CD14-positive monocyte (primary cell): Measurements from ENCODE around the gene RNF212. TPM values are rescaled to one million over a fixed set of nuclear protein-coding genes. Genes with fewer than 3 reads are reported as not detected.

Source experiments
- DNase-seq, 3 donors: peaks; one replicate each; pipeline ENCODE4 v3.0.0-alpha.2; 2011 to 2022
- H2AFZ ChIP-seq: 2 replicates; pipeline ENCODE4 v1.6.0; 2012; ENCODE audit warnings: mild to moderate bottlenecking, low read depth, low read length, inconsistent platforms; ENCODE audit not compliant: insufficient read depth, poor library complexity, severe bottlenecking
- H3K27ac ChIP-seq, 2 donors: 1 replicate in 1 of 2; 2 replicates in 1 of 2; pipeline ENCODE4 v1.5.1; 2012 to 2013; ENCODE audit warnings: low read length in 2 of 2, control low read depth in 1 of 2, inconsistent platforms in 1 of 2, low read depth in 1 of 2, mild to moderate bottlenecking in 1 of 2
- H3K27me3 ChIP-seq, 2 donors: one replicate each; pipeline versions ENCODE4 v1.6.0 to v1.6.1; 2011 to 2013; ENCODE audit warnings: low read length in 2 of 2; ENCODE audit not compliant: control insufficient read depth in 2 of 2, insufficient read depth in 2 of 2
- H3K36me3 ChIP-seq, 2 donors: replicated peaks in 1 of 2; 1 replicate in 1 of 2; 2 replicates in 1 of 2; pipeline versions ENCODE4 v1.5.1 to v1.6.1; 2012 to 2013; ENCODE audit warnings: low read length in 2 of 2, control low read depth in 1 of 2, inconsistent platforms in 1 of 2, mild to moderate bottlenecking in 1 of 2; ENCODE audit not compliant: insufficient read depth in 2 of 2, control insufficient read depth in 1 of 2
- H3K4me1 ChIP-seq, 2 donors: 1 replicate in 1 of 2; 2 replicates in 1 of 2; pipeline versions ENCODE4 v1.5.1 to v1.6.1; 2012 to 2013; ENCODE audit warnings: low read length in 2 of 2, control low read depth in 1 of 2, inconsistent platforms in 1 of 2, mild to moderate bottlenecking in 1 of 2, moderate library complexity in 1 of 2; ENCODE audit not compliant: insufficient read depth in 2 of 2, control insufficient read depth in 1 of 2
- H3K4me2 ChIP-seq: replicated peaks from 2 replicates; pipeline ENCODE3; 2012; ENCODE audit warnings: low read length, moderate library complexity, mild to moderate bottlenecking; ENCODE audit not compliant: poor library complexity, severe bottlenecking; ENCODE audit errors: extremely low read depth
- H3K4me3 ChIP-seq, 3 experiments: fragments of 200-600 bp in 1 of 3; sonication (generic) in 1 of 3; replicated peaks in 1 of 3; 1 replicate in 2 of 3; 2 replicates in 1 of 3; pipeline ENCODE4 v1.5.1; 2011 to 2013; ENCODE audit warnings: low read length in 3 of 3, mild to moderate bottlenecking in 3 of 3, control low read depth in 2 of 3, low read depth in 2 of 3, inconsistent platforms in 1 of 3, moderate library complexity in 1 of 3
- H3K79me2 ChIP-seq: 2 replicates; pipeline ENCODE4 v1.6.0; 2012; ENCODE audit warnings: mild to moderate bottlenecking, control low read depth, inconsistent platforms, low read length, moderate library complexity; ENCODE audit not compliant: insufficient read depth
- H3K9ac ChIP-seq: 2 replicates; pipeline ENCODE4 v1.6.0; 2017; ENCODE audit warnings: low read length, mild to moderate bottlenecking; ENCODE audit not compliant: insufficient read depth, poor library complexity, severe bottlenecking
- H3K9me3 ChIP-seq, 2 donors: replicated peaks in 1 of 2; 1 replicate in 1 of 2; 2 replicates in 1 of 2; pipeline versions ENCODE4 v1.5.1 to v1.6.1; 2012 to 2013; ENCODE audit warnings: low read length in 2 of 2, control low read depth in 1 of 2; ENCODE audit not compliant: control insufficient read depth in 1 of 2, insufficient read depth in 1 of 2
- H4K20me1 ChIP-seq: 2 replicates; pipeline ENCODE4 v1.6.0; 2012; ENCODE audit warnings: mild to moderate bottlenecking, low read length, control low read depth, moderate library complexity; ENCODE audit not compliant: insufficient read depth
- H3K27ac Mint-ChIP-seq, 7 donors: one replicate each; pipeline ENCODE4 v1.8.0; 2020; ENCODE audit warnings: mild to moderate bottlenecking in 7 of 7, mixed read lengths in 7 of 7, moderate library complexity in 6 of 7, inconsistent platforms in 2 of 7
- H3K27me3 Mint-ChIP-seq, 3 donors: one replicate each; pipeline ENCODE4 v1.8.0; 2021 to 2022; ENCODE audit warnings: low read depth in 3 of 3, mild to moderate bottlenecking in 3 of 3, mixed read lengths in 3 of 3, moderate library complexity in 3 of 3, inconsistent platforms in 1 of 3
- H3K36me3 Mint-ChIP-seq, 2 donors: one replicate each; pipeline ENCODE4 v1.8.0; 2020; ENCODE audit warnings: mixed read lengths in 2 of 2, inconsistent platforms in 1 of 2, mild to moderate bottlenecking in 1 of 2
- H3K4me1 Mint-ChIP-seq: one replicate; pipeline ENCODE4 v1.8.0; 2020; ENCODE audit warnings: mild to moderate bottlenecking, mixed read lengths
- H3K4me3 Mint-ChIP-seq, 2 donors: one replicate each; pipeline ENCODE4 v1.8.0; 2020; ENCODE audit warnings: mild to moderate bottlenecking in 2 of 2, mixed read lengths in 2 of 2, moderate library complexity in 1 of 2
- H3K9me3 Mint-ChIP-seq, 7 donors: one replicate each; pipeline ENCODE4 v1.8.0; 2020 to 2022; ENCODE audit warnings: mixed read lengths in 7 of 7, mild to moderate bottlenecking in 6 of 7, moderate library complexity in 6 of 7, inconsistent platforms in 2 of 7
- WGBS: methylation state at CpG from one replicate; pipeline ENCODE4 v1.1.5; 2013; ENCODE audit warnings: missing lambda C conversion rate; ENCODE audit not compliant: insufficient coverage; 5-methylcytosine and 5-hydroxymethylcytosine counted together
- intact Hi-C, 2 donors: fragments of 100-400 bp; cut with micrococcal nuclease; formaldehyde crosslinking; loops; one replicate each; pipeline versions ENCODE4 v1.15.0 to v1.15.1; 2023
- polyA plus RNA-seq, 3 donors: library from polyadenylated mRNA; depleted of rRNA in 1 of 3; unstranded in 2 of 3; stranded (reverse) in 1 of 3; fragments of 300-500 nt in 2 of 3; fragments of >200 nt in 1 of 3; fragmentation: Illumina TruSeq in 2 of 3; gene quantifications; 1 replicate in 2 of 3; 2 replicates in 1 of 3; pipeline ENCODE4 v1.2.3, GENCODE V29; 2012 to 2021
- TF ChIP-seq, protein P1 (sequence below): fragments of 200-600 bp; IDR thresholded peaks from one replicate; pipeline ENCODE4 v1.8.0; 2022; ENCODE audit warnings: antibody characterized with exemption, mild to moderate bottlenecking

Gene RNF212
- polyA plus RNA-seq, 3 donors: 0.17 to 0.83 TPM; not detected in 1

DNA sequence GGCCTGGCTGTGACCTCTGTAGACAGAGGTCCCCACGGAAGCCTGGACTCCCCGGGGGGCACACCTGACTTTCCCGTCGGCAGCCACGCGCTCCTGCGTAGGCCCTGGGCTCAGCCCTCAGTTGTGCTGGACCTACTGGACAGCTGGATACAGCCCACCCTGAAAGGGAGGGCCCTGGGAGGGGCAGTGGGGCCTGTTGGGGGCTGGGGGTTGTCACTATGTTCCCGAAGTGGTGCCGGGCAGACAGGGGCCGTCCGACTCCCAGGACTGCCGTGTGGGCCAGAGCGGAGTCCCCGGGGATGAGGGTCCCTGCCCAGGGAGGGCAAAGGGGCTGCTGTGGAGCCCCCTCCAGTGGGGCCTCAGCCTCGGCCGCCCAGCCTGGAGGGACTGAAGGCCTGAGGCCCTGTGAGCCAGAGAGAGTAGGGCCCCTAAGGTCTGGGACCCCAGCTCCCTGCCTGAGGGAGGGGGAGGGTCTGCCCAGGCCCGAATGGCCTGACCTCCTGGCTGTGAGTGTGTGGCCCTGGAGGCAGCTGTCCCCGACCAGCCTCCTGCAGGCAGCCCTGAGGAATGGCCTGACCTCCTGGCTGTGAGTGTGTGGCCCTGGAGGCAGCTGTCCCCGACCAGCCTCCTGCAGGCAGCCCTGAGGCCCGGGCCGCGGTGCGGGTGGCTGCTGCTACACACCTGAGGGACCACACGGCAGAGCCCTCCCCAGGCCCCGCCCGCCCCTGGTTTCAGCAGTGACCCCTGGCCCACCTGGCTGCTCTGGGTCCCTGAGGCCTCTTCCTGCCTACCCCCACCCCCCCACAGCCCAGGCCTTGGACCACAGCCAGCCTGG lies 76.2 kb downstream of the RNF212 start:
- TF ChIP-seq, protein P1, sequence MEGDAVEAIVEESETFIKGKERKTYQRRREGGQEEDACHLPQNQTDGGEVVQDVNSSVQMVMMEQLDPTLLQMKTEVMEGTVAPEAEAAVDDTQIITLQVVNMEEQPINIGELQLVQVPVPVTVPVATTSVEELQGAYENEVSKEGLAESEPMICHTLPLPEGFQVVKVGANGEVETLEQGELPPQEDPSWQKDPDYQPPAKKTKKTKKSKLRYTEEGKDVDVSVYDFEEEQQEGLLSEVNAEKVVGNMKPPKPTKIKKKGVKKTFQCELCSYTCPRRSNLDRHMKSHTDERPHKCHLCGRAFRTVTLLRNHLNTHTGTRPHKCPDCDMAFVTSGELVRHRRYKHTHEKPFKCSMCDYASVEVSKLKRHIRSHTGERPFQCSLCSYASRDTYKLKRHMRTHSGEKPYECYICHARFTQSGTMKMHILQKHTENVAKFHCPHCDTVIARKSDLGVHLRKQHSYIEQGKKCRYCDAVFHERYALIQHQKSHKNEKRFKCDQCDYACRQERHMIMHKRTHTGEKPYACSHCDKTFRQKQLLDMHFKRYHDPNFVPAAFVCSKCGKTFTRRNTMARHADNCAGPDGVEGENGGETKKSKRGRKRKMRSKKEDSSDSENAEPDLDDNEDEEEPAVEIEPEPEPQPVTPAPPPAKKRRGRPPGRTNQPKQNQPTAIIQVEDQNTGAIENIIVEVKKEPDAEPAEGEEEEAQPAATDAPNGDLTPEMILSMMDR: no peak
- Mint-ChIP-seq H3K9me3 (no peaks in the 10 kb centered on the region), H3K4me1 (no peaks in the 10 kb centered on the region), H3K27me3 (peaks cover 1 to 13% (median 5%) of the 10 kb centered on the region in 3 donors), H3K4me3 (no peak overlapping the region), H3K27ac (no peak overlapping the region), H3K36me3 (no peaks in the 10 kb centered on the region)
- H3K79me2 ChIP-seq: no peaks in the 10 kb centered on the region
- H3K27me3 ChIP-seq: no peaks in the 10 kb centered on the region
- no peak overlapping the region for H3K27ac ChIP-seq
- no peak overlapping the region for H3K9ac ChIP-seq
- H3K4me3 ChIP-seq: no peak overlapping the region
- no peaks in the 10 kb centered on the region for H4K20me1 ChIP-seq
- no peaks in the 10 kb centered on the region for H3K9me3 ChIP-seq
- no peak overlapping the region for H2AFZ ChIP-seq
- 94% methylated on average over 24 of the region's 26 CpGs for WGBS
- intact Hi-C loops: no loop called here
- no peaks in the 10 kb centered on the region for H3K4me1 ChIP-seq
- no peak overlapping the region for H3K4me2 ChIP-seq
- H3K36me3 ChIP-seq: no peaks in the 10 kb centered on the region
- DNase-seq: no peak

DNA sequence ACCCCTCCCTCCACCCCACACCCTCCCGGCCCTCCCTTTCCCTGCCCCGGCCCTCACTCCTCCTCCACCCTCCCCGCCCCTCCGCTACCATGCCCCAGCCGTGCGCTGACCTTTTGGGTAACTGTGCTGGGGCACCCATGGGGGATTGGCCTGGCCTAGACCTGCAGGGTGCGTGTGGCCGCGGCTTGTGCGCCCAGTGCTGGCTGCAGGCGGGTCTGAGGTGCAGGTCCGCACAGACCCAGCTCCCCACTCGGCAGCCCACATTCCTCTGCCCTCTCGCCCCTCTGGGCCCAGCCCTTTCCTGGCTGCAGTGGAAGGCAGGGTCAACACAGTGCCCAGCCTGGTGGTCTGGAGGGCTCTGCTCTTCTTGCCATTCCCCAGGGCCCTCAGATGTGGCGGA lies 77.3 kb downstream of the RNF212 start:
- Mint-ChIP-seq H3K9me3 (no peaks in the 10 kb centered on the region), H3K36me3 (no peaks in the 10 kb centered on the region), H3K27me3 (peaks cover 4 to 14% (median 5%) of the 10 kb centered on the region in 3 donors), H3K4me1 (no peaks in the 10 kb centered on the region), H3K27ac (no peak overlapping the region), H3K4me3 (no peak overlapping the region)
- WGBS: 93% methylated on average over 14 of the region's 15 CpGs
- TF ChIP-seq, protein P1: no peak
- H3K9me3 ChIP-seq: no peaks in the 10 kb centered on the region
- intact Hi-C loops: no loop called here
- H3K4me1 ChIP-seq: no peaks in the 10 kb centered on the region
- H4K20me1 ChIP-seq: no peaks in the 10 kb centered on the region
- no peaks in the 10 kb centered on the region for H3K27me3 ChIP-seq
- H2AFZ ChIP-seq: no peak overlapping the region
- no peaks in the 10 kb centered on the region for H3K36me3 ChIP-seq
- DNase-seq: no peak
- no peak overlapping the region for H3K27ac ChIP-seq
- no peaks in the 10 kb centered on the region for H3K79me2 ChIP-seq
- H3K4me3 ChIP-seq: no peak overlapping the region
- H3K4me2 ChIP-seq: no peak overlapping the region
- H3K9ac ChIP-seq: no peak overlapping the region
